Stimulated activated CD8-positive, alpha-beta memory T cell treated with anti-CD3 and anti-CD28 coated beads, Interleukin-12 subunit alpha, Interleukin-12 subunit beta, amount 100 ng/mL, for 24 hours (primary cell): ENCODE data around the gene NAB2.
"Not testable (repeated sequence)": the region's sequence is repeated elsewhere in the genome, so short reads cannot be mapped to it uniquely, and the experiment has no call there.

Source experiments
- DNase-seq: peaks from one replicate; pipeline ENCODE4 v3.0.0-alpha.2; 2020; ENCODE audit errors: extremely low read depth

The NAB2 gene

DNA sequence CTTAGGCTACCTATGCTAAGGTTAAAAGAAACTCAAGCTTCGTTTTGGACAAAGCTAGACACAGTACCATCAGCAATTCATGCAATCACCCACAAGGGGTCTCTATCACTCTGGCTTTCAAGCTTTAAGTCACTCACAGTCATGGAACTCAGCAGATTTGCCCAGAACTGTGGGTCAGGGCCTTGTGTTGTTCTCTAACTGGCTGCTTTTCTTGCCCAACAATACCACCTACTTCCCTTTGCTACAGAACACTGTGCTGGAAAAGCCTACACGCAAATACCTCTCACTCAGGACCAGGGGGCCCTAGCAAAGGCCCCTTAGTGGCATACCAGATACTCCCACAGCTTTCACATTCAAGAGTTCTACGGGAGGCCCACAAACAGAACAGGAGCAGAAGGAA, 19.4 kb upstream of the NAB2 start:
- no peak for DNase-seq

DNA sequence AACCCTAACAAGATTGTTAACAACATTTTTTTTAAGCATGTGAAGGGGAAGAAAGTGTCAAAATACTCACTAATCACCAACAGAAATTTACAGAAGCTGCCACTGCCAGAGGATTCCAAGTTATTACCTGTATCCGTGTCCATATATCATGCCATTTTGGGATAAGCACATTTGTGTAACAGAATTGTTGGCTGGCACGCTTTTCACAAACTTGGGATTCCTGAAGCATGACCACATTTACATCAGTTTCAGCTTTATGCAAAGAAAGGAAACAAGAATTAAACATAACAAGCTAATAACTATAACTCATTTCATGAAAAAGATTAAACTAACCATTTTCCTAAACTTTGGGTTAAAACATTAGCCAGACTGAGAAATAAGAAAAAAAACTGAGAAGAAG, 16.3 kb upstream of the NAB2 start:
- DNase-seq, result no peak

DNA sequence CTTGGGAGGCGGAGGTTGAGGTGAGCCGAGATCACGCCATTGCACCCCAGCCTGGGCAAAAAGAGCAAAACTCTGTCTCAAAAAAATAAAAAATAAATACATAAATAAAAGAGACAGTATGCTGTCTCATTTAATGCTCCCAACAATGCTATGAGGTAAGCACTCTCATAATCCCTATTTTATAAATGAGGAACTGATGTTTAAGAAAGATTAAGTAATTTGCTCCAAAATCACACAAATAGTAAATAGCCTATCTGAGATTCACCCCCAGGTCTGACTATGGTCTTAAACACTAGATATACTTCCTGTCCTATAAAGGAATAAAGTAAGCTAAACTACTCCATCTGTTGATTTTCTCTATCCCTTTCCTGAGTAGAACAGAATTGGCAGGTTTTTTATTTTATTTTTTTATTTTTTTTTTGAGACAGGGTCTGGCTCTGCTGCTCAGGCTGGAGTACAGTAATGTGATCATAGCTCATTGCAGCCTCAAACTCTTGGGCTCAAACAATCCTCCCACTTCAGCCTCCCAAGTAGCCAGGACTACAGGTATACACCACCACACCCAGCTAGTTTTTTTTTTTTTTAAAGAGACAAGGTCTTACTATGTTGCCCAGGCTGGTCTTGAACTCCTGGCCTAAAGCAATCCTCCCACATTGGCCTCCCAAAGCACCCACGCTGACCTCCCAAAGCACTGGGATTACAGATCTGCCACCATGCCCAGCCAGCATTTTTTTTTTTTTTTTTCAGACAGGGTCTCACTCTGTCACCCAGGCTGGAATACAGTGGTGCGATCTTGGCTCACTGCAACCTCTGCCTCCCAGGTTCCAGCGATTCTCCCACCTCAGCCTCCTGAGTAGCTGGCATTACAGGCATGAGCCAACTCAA, 15.1 kb upstream of the NAB2 start:
- DNase-seq, result not testable (repeated sequence)

DNA sequence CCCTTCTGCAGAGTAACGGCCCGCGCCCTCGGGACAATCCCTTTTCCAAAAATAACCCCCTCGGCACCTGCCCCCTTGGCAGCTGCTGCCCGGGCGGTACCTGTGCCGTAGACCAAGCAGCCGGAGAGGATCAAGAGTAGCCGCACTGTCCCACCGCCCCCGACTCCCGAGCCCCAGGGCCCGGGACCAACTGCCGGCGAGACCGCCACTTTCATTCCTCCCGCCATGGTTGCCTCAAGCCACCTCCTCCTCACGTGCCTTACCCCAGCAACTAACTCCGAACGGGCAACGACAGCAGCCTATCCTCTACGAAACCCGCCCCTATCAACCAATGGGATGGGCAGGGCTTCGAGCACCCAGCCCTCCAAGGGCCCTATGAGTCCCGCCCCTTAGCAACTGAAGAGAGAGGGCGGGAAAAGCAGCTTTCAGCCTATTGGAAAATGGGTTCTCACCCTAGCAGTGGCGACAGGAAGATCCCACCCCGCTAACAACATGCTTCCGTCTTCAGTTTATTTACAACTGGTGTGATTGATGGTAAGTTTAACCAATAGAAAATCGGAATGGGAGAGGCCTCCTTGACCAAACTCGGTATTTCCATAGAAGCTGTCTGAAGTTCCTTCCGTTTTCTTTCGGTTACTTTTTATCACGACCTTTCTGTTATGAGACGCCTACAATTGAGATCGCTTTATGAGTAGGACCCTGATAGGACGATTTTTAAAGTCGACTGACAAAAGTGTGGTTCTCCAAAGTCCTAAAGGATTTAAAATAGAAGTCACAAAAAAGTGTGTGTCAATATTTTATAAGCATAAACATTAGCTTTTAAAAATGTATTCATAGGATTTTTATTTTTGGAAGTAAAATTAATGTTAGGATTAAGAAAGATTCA, 10.2 kb upstream of the NAB2 start, which contains the start of gene NEMP1:
TSS of gene NEMP1 (minus strand) at position 273 of the 886 bp plus-strand sequence. CDS start at position 227, 46 bp downstream.
- peak; percentile 86 for DNase-seq

DNA sequence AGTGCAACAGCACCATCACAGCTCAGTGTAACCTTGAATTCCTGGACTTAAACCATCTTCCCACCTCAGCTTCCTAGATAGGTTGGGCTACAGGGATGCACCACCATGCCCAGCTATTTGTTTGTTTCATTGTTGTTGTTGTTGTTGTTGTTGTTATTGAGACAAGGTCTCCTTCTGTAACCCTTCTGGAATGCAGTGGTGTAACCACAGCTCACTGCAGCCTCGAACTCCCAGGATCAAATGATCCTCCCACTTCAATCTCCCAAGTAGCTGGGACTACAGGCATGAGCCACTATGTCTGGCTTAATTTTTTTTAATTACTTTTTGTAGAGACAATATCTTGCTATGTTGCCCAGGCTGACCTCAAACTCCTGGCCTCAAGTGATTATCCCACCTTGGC, 9.1 kb upstream of the NAB2 start:
- DNase-seq, result no peak

DNA sequence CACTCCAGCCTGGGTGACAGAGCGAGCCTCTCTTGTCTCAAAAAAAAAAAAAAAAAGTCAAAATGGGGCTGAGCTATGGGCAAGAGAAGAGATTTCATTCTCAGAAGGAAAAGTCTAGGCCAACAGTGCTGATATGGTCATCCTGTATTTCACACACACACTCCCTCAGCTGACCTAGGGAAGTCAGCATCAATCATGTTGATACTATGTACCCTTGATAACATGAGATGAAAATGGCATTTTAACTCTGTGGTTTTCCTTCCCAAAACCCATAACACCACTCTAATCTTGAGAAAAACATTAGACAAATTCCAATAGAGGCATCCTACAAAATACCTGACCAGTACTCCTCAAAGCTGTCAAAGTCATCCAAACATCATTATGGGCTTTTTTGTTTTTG, 8.1 kb upstream of the NAB2 start:
- no peak for DNase-seq

DNA sequence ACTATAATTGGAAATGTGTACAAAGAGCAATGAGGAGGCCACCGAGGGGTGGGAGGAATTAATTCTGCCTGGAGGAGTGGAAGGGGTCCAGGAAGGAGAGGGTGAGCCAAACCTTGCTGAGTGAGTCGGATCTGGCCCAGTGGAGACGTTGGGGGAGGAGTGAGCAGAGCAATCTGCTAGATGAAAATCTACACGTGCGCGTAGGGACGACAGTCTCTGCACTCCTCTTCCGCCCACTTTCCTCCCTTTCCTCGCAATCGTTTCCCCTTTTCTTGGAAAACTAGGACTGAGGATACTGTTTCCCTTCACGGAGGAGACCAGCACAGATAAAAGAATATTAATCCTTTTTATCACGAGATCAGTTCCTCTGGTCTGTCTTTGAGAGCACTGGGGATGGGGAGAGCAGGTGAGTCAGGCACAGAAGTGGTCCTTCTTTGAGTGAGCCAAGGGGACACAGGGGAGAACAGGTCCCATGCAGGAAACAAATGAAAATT, 2.9 kb upstream of the NAB2 start:
- DNase-seq, result no peak

DNA sequence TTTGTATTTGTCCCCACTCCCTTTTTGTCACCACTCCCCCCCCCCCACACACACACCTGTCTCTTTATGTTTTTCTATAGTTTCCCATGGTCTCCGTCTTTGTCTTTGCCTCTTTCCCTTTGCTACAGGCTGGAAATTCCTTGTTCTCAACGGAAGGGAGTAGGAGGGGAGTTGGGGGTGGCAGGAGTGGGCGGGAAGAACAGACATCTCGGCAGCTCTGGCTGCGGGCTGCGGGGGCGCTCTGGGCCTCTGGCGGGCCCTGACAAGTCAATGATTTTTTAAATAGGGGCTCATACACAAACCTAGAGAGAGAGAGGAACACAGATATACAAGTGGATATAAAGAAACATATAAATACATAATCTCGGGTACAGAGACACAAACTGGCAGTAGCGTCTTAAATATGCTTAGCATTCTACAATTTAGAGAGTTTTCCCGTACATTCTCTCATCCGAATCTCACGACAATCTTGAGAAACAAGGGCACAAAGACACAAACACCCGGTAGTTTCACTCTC, 2.4 kb upstream of the NAB2 start:
- DNase-seq, result no peak

DNA sequence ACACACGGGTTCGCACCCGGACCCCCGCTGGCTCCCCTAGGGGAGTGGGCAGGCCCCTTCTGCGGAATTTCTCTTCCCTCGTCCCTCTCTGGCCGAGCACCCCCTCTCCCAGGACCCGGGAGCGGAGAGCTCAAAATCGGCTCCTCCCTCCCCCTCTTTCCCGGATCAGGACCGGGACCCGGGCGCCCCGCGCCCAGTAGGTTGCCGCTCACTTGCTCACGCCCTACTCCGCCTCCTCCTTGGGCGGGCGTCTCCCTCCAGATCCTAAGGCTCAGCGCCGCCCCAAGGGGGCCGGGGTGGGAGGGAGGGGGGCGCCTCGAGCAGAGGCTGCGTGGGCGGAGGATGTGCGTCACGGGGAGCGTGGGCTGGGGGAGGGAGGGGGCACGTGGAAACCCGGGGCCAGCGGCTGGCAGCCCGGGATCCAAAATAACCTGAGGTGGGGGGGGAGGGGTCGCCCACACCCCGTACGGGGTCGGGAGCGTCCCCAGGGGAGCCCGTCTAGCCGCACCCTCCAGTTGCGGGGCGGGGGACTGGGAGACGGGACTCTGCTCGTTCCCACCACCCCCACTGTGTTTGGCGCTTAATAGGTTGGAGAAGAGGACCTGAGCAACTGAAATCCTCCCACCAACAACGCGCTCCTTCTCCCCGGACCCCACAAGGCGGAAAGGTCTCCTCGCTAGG, 1.8 kb upstream of the NAB2 start:
- peak; percentile 83 for DNase-seq

DNA sequence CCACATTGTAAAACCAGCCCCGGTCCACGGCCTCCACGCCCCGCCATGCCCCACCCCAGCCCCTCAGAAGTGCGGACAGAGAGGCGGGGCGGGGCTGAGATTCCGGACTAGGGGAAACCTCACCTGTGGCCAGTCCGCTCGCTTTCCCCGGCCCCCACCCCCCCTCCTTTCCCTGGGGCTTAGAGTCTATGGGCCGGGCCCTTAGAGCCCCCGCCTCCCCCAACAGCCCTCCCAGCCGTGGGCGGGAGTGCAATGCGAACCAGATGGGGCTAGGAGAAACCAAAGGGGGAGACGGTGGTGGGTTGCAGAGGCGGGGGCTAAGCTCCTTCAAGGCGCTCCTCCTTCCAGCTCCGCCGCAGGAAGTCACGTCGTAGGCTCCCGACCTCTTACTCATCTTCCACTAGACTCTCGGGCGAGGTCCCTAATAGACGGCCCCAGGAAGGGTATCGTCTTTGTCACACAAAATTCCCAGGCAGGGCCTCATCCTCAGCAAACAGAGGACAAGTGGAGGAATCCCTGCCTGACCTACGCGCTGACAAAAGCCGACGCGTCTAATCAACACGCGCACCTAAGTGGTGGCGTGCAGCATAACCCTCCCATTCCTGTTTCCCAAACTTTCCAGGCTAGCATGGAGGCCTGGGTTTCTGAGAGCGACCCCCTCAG, 1.1 kb upstream of the NAB2 start:
- DNase-seq, result peak; percentile 67

DNA sequence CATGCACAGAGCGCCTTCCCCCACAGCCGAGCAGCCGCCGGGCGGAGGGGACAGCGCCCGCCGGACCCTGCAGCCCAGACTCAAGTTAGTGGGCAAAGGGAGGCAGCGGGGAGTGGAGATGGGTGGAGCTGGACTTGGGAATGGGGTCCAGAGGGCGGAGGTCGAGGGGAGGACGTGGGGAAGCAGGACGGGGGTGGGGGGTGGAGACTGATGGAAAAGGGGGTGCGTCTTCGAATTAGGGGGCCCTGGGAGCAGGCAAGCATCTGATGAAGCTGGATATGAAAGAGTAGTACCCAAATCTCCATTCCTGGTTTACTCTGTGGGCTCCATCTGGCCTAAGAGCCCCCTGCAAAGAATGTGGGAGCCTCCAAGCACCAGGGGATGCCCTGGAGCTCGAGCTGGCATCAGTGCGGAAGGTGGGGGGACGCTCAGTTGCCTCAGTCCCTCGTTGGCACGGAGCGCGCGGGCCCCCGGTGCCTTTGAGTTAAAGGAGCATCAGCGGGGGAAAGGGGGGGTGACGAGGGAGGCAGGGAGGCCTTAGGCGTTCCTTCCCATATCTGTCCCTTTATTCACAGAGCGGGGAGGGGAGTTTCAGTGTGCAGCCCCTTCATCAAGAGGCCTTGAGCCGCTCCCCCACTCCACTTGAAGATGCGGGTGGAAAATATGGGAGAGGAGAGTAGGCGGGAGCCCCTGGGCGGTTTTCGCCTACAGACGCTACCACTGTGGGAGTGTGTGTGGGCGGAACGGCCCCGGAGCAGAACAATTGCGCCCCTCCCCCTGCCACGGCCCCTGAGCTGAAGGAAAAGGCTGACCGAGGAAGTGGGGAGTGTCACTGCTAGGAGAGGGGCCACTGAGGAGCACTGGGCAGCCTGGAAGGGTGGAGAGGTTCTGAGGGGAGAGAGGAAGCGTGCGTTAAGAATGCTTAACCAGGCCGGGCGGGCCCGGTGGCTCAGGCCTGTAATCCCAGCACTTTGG, 644 bp downstream of the NAB2 start:
- no peak for DNase-seq

DNA sequence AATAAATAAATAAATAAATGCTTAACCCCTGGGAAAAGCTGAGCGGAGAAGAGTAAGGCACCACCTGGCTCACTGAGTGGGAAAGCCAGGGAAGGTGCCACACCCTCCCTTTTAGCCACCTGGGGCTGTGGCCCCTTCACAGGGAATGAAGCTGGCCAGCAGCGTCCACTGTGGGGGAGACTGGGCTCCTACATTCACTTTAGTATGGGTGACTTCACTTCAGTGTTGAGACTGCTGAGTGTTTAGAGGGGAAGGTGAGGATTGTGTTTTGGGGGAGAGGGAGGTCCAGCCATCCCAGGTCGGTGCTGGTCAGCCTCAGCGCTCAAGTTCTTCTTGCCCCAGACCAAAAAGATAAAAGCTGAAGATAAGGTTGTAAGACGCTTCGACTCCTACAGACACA, 1.6 kb downstream of the NAB2 start:
- DNase-seq, result no peak

DNA sequence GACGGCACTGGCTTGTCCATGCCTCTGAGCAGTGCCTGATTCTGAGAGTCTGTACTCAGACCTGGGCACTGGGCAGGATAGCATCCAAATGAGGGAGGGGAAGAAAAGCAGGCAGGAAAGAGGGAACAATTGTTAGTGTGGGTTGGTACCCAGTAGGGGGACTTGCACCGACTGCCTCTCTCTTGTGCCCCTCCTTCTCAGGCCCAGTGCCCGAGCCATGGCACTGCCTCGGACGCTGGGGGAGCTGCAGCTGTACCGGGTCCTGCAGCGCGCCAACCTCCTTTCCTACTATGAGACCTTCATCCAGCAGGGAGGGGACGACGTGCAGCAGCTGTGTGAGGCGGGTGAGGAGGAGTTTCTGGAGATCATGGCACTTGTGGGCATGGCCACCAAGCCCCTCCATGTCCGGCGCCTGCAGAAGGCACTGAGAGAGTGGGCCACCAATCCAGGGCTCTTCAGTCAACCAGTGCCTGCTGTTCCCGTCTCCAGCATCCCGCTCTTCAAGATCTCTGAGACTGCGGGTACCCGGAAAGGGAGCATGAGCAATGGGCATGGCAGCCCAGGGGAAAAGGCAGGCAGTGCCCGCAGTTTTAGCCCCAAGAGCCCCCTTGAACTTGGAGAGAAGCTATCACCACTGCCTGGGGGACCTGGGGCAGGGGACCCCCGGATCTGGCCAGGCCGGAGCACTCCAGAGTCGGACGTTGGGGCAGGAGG, 2.2 kb downstream of the NAB2 start:
- no peak for DNase-seq

DNA sequence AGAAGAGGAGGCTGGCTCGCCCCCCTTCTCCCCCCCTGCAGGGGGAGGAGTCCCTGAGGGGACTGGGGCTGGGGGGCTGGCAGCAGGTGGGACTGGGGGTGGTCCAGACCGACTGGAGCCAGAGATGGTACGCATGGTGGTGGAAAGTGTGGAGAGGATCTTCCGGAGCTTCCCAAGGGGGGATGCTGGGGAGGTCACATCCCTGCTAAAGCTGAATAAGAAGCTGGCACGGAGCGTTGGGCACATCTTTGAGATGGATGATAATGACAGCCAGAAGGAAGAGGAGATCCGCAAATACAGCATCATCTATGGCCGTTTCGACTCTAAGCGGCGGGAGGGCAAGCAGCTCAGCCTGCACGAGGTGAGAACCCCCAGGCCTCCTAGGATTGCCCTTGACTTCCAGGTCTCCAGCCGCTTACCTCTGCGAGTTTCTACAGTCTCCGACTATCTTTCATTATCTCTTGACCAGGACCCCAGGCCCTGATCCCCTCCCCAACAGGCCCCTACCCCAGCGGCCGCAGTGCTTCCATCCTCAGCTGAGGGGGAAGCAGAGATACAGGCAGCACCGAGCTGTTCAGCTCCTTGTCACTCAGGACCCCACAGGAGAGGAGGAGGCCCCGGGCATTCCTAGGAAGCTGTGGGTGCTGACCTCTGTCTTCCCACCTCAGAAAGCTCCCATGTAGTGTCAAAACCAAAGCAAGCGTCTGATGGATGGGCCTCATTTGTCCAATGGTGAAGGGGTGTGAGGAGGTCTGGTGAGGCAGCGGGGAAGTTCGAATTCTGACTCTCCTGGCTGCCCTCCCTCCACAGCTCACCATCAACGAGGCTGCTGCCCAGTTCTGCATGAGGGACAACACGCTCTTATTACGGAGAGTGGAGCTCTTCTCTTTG, 3.0 kb downstream of the NAB2 start:
- DNase-seq, result no peak

DNA sequence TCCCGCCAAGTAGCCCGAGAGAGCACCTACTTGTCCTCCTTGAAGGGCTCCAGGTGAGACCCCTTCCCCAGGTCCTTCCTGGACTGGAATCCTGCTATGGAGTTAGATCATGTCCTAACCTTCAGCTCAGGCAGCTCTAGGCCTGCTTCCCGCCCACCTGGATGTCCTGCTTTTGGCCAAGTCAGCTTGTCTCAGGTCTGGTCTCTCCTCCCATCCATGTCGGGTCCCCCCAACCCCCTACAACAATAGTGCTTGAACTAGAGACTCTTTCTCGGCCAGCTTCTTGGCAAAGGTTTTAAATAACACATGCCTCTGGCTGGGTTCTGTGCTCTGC, 3.6 kb downstream of the NAB2 start:
- no peak for DNase-seq

DNA sequence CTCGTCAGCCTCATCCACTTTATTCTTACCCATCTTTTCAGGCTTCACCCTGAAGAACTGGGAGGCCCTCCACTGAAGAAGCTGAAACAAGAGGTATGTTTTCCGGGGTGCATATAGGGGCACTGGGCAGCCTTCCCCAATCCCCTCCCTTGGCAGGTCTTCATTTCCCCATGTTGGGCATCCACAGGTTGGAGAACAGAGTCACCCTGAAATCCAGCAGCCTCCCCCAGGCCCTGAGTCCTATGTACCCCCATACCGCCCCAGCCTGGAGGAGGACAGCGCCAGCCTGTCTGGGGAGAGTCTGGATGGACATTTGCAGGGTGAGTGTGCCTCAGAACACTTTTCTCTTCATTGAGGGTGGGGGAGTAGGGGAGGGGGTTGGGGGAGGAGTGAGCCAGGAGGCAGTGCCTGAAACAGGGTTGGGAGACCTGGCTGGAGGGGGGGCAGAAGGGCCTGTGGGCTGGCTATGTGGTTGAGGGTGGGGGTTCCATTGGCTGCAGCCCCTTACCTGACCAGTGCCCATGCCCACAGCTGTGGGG, 4.0 kb downstream of the NAB2 start:
- DNase-seq, result no peak

DNA sequence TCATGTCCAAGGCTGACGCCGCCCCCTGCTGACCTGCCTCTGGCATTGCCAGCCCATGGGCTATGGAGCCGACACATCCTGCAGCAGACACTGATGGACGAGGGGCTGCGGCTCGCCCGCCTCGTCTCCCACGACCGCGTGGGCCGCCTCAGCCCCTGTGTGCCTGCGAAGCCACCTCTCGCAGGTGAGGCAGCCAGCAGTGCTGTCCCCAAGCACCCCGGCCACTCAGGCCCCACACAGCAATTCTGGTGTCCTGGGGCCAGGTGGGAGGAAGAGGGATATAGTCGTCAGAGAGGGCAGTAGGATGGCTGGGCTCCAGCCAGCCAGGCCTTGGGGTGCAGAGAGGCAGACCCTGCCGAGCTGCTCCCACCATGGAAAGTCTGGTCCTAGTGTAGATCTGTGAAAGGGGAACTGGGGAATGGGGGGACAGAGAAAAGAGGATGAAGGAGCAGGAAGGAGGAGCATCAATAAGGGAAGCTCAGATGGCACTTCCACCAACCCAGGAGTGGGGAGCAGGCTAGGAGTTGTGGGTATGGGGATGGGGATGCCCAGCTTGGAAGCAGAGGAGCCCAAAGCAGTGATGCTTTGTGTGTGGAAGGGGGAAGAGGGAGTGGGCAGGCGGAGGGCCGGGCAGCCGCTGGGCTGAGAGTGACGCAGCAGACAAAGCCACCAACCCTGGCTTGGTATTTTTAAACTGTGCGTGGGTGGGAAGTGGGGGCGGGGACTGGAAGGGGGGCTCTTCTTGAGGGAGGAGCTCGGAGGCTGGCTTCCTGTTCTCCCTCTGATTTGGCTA, 4.7 kb downstream of the NAB2 start:
- peak; percentile 61 for DNase-seq
